Measurements from ENCODE around the gene SLCO3A1.

Gene SLCO3A1

DNA sequence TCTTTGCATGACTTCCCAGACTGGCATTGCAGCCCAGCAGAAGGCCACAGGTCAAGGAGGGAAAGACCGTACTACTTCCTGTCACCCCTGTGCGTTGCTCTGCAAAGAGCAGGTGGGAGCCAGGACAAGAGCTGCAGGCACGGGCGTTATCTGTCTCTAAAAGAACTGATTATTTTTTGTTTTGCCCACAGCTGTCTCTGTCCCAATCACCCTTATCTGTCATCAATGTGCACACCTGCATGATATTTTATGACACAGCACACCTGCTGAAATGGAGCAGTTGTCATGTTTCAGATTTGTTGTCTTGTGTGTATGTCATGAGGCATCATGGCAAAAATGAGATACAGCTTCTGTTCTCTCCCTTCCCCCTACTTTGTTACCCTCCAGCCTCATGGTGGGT is 58.8 kb downstream of the SLCO3A1 start:
- no peak for DNase-seq (ENCODE audit: low read depth in 2 of 2)

DNA sequence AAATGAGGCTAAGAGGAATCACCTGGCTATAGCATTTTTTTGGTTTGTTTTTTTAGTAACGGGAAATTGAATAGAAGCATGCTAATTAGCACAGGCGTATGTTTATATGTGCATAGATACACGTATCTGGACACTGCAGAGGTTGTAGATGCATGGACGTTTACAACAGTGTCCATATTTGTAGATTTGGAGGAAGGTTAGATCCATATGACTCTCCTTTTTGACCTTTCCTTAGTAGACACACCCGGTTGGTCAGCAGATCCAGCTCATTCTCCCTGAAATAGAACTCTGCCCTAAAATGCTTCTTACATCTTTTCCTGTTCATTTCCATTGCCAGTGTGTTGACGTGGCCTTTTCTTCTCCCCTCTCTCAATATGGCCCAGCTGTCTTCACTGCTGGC is 60.1 kb downstream of the SLCO3A1 start:
- no peak for DNase-seq (ENCODE audit: low read depth in 2 of 2)

DNA sequence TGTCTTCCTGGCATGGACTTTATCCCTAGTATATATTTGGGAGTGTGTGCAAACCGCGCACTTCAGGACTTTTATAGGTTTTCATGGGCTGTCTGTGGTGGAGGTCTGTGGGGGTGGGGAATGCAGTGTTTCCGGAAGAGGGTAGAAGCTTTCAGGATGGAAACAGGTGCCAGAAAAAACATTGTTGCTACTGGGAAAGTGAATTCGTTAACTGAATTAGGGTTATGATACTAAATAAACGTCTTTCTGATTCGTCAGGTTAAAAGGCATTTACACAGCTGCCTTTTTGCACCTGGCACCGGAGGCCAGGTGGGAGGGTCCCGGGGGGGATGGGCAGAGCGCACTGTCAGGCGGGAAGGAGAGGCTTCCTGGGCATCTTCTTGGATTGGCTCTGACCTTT is 62.1 kb downstream of the SLCO3A1 start:
- no peak for DNase-seq (ENCODE audit: low read depth in 2 of 2)

- DNase-seq (ENCODE audit: low read depth in 2 of 2): no peak
Observed at GRCh38 chr15:91916051-91916450, 62.5 kb downstream of the SLCO3A1 start.

DNA sequence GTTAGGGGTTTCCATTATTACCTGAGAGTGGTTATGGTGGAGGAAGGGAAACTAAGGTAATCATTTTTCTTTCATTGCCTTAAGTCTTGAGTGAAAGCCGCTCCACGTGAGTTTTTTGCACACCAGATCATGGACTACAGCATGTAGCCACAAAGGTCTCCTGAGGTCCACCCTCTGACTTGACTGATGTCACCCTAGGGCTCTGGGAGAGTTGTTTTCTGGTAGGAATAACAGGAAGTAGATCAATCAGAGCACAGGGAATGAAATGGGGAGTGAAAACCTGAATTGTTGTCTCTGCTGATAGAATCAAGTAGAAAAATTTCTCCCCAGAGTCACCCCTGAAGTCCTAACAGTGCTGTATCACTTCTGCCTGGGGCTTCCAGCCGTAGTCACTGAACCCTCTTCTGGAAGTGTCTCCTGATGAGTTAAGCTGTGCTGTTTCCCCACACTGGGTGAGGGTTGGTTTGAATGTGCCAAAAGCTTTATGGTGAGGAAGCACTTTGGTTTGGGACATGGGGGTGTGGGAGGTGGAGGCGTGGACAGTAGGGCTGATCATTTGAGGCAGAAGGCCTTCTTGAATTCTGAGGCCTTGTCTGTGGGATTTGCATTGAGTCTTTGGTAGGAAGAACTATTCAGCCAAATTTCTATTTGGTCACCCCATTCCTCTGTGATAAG is 64.3 kb downstream of the SLCO3A1 start:
- no peak for DNase-seq (ENCODE audit: low read depth in 2 of 2)

DNA sequence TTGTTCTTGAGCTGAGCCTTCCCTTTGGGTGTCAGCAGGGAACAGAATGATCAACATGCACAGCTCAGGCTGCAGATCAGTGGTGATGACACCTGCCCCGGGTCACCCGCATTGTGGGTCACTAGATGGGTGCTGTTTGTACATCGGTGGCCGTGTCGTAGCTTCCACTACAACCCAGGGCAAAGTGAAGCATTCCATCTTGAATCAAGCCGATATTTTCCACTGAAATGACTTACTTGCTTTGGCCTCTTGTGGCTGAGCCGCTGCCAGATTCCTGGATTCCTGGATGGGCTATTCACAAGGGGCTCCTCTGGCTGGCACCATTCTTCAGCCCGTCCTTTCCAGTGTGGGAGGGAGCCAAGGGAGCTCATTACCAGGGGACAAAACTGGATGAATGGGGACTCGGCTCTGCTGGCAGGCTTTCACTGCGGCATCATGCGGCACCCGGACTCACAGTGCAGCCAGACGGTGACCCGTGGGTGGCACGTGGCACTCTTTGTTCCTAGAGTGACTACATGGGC is 65.6 kb downstream of the SLCO3A1 start:
- DNase-seq (ENCODE audit: low read depth in 2 of 2): no peak

GRCh38 chr15:91921188-91921842 is 67.8 kb downstream of the SLCO3A1 start:
- DNase-seq (ENCODE audit: low read depth in 2 of 2): no peak

DNA sequence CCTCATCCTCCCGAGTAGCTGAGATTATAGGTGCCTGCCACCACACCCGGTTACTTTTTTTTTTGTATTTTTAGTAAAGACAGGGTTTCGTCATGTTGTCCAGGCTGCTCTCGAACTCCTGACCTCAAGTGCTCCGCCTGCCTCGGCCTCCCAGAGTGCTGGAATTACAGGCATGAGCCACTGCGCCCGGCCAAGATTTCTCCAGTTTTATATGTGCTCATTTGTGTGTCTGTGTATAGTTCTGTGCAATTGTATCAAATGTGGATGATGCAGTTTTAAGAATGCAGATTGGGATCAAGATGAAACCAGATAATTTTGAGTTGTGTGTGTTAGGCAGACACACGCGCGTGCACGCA is 68.3 kb downstream of the SLCO3A1 start:
- DNase-seq (ENCODE audit: low read depth in 2 of 2): no peak

- DNase-seq (ENCODE audit: low read depth in 2 of 2): no peak
Observed at GRCh38 chr15:91922646-91923547, 69.4 kb downstream of the SLCO3A1 start.

- no peak for DNase-seq (ENCODE audit: low read depth in 2 of 2)
Observed at GRCh38 chr15:91924183-91924582, 70.7 kb downstream of the SLCO3A1 start.

- no peak for DNase-seq (ENCODE audit: low read depth in 2 of 2)
Observed at GRCh38 chr15:91924837-91925495, 71.5 kb downstream of the SLCO3A1 start.

DNA sequence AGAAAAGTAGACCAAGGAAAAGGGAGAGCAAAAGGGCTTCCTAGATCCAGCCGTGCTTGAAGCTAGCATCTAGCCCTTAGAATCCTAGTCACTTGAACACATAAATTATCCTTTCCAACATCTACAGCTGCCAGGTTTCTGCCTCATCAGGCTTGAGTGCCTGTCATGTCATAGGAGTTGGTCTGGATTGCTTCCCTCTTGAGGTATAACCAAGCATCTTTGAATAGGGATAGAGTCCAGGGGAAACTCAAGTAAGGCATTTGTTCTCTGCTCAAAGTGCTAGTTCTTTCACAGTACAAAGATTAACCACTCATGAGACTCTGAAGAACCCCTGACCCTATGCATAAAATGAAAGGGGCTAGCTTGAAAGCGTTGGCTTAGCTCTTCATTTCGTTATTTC is 72.3 kb downstream of the SLCO3A1 start:
- no peak for DNase-seq (ENCODE audit: low read depth in 2 of 2)

- DNase-seq (ENCODE audit: low read depth in 2 of 2): no peak
Observed at GRCh38 chr15:91926908-91927270, 73.4 kb downstream of the SLCO3A1 start.

GRCh38 chr15:91927585-91927984 is 74.1 kb downstream of the SLCO3A1 start:
- no peak for DNase-seq (ENCODE audit: low read depth in 2 of 2)

DNA sequence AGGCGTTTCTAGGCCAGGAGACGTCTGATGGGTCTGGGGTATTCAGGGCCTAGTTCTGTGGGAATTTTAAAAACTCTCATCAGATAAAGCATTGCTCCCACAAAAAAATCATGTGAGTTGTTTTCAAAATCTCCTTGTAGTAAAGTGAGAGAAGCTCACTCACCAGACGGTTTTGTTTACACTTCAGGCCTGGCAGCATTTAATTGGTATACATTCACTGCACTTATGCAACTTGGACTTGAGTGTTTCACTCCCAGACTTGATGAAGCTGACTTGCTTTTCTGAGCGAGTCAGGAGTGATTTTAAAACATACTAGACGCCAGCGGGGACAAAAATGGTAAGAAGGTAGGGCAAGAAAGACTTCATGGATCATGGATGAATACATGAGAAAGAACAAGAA is 75.2 kb downstream of the SLCO3A1 start:
- no peak for DNase-seq (ENCODE audit: low read depth in 2 of 2)

GRCh38 chr15:91929509-91929908 is 76.0 kb downstream of the SLCO3A1 start:
- DNase-seq (ENCODE audit: low read depth in 2 of 2): no peak

DNA sequence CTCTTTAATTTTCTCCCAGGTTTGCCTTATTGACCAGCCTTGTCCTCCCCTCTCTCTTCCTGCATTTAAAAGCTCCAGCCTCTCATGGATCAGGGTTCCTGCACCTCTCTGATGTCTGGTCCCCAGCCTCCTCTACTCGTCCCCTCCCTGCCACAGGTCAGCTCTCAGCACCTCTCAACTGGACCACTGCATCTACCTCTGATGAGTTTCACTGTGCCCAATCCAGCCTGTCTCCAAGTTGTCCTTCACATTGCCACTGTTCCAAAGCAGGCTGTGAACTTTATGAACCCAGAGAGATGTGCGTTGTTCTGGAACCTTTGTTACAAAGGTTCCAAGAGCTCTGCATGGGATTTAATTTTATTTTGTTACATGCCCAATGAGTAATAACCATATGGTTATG is 76.6 kb downstream of the SLCO3A1 start:
- no peak for DNase-seq (ENCODE audit: low read depth in 2 of 2)

GRCh38 chr15:91936182-91936775 is 82.8 kb downstream of the SLCO3A1 start:
- DNase-seq (ENCODE audit: low read depth in 2 of 2): no peak

GRCh38 chr15:91936927-91937326 is 83.4 kb downstream of the SLCO3A1 start:
- DNase-seq (ENCODE audit: low read depth in 2 of 2): no peak

DNA sequence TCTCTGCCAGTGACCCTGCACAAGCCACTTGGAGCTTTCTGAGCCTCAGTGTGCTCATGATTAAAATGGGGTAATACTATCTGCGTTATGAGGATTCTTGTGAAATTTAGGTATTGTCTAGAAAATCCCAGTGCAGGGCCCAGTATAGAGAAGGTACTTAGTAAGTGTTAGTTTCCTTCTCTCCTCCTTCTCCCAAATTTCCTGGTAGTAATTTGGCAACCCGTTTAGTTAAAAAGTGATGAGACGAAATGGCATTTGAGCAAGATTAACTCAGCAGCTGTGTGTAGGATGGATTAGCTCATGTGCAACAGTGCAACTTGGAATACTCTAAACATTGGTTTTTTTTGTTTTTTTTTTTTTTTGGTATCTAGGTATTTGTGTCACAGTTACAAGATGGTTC is 84.6 kb downstream of the SLCO3A1 start:
- no peak for DNase-seq (ENCODE audit: low read depth in 2 of 2)

- DNase-seq (ENCODE audit: low read depth in 2 of 2): no peak
Observed at GRCh38 chr15:91939403-91939831, 85.9 kb downstream of the SLCO3A1 start.
